Measurements from ENCODE around the gene TARBP1.

DNA sequence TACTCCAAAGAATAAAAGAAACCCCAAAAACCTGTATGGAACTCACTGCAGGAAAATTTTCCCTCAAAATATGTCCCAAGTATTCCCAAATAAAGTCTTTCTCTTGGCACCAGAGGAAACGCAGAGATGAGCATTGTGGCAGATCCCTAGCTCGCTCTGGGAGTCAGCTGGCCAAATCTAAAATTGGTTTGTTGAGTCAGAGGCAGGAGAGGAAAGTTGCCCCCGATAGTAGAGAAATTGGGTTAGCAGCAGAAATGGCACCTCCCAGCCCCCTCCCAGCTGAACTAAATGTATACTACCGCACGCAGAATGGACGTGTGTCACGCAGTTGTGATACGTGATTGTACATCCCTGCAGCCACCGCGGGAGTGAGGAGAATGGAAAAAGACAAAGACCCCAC is 39.9 kb upstream of the TARBP1 start:
- TF ChIP-seq, protein P1, sequence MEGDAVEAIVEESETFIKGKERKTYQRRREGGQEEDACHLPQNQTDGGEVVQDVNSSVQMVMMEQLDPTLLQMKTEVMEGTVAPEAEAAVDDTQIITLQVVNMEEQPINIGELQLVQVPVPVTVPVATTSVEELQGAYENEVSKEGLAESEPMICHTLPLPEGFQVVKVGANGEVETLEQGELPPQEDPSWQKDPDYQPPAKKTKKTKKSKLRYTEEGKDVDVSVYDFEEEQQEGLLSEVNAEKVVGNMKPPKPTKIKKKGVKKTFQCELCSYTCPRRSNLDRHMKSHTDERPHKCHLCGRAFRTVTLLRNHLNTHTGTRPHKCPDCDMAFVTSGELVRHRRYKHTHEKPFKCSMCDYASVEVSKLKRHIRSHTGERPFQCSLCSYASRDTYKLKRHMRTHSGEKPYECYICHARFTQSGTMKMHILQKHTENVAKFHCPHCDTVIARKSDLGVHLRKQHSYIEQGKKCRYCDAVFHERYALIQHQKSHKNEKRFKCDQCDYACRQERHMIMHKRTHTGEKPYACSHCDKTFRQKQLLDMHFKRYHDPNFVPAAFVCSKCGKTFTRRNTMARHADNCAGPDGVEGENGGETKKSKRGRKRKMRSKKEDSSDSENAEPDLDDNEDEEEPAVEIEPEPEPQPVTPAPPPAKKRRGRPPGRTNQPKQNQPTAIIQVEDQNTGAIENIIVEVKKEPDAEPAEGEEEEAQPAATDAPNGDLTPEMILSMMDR (IDR thresholded peaks at IDR 0.05; ENCODE audit: insufficient read depth, low read depth, low read length) = no peak
- TF ChIP-seq EZH2 (IDR thresholded peaks at IDR 0.05; ENCODE audit: insufficient read depth, low read length) = no peak
